HG02943 (cell line): ENCODE results near the gene GFPT2.

Source experiments
- ATAC-seq: cut with Tn5 transposase; IDR thresholded peaks from one replicate; pipeline ENCODE4 v1.9.1; 2021; ENCODE audit warnings: mild to moderate bottlenecking, low read depth, moderate library complexity; ENCODE audit not compliant: unreplicated experiment

GFPT2 gene

DNA sequence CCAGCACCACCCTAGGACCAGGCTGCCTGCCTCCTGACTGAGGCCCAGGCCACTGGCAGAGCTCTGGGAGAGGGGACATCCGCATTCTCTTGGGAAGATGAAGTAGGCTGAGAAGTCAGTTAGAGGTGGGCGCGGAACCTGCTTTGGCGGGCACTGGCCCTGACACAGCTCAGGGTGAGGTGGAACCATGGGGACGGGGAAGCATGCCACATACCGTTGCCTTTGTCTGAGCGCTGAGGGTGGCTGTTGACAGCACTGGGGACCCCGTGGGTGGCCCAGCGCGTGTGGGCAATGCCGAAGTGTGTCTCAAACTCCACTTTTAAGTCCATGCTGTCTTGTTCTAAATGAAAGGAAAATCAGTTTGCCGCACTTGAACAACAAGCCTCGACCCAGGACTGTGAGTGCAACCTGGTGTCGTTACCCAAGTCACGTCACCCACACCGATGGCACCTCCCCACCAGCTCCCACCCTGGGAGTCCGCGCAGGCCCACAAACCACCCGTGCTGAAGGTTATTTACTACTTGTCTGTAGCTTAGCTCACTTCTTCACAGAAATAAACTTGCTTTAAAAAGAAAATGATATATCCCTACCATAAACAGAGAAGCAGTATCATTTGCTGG is 17.4 kb downstream of the GFPT2 start:
- no peak for ATAC-seq

DNA sequence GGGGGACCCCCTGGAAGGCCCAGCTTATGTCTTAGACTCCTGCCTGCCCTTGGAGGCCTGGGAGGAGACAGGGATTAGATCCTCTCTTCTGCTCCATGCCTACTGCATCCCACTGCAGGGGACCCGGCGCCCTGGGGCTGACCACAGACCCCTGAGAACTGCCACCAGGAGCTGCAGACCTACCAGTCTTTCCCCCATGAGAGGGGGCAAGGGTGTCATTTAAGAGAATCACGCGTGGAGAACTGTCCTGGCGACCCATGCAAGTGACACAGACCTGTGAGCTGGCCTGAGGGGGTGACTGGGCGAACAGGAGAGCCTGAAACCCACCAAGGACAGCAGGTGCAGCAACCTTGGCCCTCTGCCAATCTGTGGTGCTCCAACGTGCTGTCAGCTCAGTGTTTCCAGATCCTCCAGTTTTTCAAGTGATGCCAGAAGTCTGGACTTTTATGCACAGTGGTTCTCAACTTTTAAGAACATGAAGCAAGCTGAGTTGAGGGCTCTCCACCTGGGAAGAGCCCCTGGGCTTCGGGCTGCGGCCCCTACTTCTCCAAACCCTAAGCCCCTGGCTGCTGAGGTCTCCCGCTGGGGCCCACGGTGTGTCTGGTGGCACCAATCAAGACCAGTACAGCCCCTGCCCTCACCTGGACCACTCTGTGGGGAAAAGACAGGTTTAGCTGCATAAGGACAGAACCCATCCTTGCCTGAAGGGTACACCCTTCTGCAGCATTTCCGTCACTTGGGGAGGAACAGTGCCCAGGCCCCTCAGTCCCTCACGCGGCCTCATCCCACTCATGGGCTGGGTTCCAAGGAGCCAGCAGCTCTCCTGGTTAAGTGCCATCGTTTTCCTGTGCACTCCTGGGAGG is 18.2 kb downstream of the GFPT2 start:
- no peak for ATAC-seq

DNA sequence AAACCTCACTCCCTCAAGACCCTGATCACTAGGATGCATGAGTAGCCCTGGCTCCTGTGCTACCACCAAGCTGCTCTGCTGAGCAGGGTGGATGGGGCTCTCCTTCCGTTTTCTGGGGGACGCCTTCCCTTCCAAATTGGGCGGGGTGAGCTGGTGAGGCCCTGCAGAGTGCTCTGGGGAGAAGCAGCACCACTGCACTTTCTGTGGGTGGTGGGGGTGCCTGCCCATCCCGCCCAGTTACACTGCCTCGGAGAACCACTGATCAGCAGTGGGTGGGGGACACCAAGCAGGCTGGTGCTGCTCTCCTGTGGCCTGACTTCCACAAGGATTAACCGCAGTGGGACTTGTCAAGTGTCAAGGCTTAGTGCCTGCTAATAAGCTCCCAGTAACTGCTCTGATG is 19.0 kb downstream of the GFPT2 start:
- ATAC-seq, result no peak

DNA sequence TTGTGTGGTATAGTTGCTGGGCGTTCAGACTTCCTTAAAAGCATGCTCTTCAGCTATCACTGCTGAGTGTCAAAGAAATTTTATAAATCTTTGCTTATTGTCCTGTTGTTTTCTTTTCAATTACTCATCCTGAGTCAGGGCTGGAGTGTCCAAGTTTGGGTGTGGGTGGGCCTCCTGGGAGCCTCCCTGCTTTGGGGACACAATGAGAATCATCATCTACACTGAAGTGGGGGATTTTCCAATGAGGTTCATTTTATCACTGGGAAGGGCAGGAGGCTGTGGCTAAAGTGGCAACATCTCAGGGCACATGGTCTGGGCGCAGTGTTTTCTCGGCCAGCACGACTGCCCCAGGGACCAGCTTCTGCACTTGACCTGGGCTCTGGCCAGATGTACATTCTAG is 19.5 kb downstream of the GFPT2 start:
- ATAC-seq, result no peak

GRCh38 chr5:180332861-180333260 is 20.3 kb downstream of the GFPT2 start:
- no peak for ATAC-seq

DNA sequence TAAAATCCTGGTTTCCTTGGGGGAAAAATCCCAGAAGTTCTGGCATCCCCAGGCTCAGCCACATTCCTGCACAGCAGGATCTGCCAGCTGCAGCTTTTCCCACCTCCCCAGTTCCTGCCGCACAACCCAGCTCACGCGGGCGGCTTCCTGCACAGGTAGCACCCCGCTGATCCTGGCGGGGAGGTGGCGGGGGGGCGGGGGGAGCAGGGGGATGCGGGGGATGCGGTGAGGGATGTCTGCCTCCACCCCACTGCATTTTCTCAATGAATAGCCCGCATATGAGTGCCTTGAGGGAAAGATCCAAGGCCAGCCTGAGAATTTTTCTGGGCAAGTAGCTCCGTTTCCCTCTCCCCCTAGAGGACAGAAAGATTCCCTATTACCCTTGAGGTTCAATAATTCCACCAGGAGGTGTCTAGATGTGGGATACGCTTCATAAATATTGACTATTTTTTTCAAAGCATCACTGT is 21.1 kb downstream of the GFPT2 start:
- no peak for ATAC-seq

DNA sequence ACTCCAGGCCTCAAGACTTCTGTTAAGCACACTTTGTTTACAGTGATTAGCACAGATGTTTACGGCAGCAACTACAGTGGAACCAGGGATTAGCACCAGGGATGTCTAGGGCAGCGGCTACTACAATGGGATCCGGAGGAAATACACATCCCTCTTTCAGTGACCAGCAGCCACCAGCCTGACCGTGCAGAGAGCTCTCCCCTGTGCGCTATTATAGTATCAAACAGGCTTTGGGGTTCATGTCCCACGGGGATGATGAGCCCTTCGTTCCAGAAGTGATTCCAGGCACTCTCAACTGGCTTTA is 21.5 kb downstream of the GFPT2 start:
- no peak for ATAC-seq

- no peak for ATAC-seq
Measured at GRCh38 chr5:180330810-180331646, 22.1 kb downstream of the GFPT2 start.

- no peak for ATAC-seq
Measured at GRCh38 chr5:180330270-180330648, 22.9 kb downstream of the GFPT2 start.

GRCh38 chr5:180329606-180330269 is 23.4 kb downstream of the GFPT2 start:
- no peak for ATAC-seq

- no peak for ATAC-seq
Measured at GRCh38 chr5:180329138-180329435, 24.0 kb downstream of the GFPT2 start.

DNA sequence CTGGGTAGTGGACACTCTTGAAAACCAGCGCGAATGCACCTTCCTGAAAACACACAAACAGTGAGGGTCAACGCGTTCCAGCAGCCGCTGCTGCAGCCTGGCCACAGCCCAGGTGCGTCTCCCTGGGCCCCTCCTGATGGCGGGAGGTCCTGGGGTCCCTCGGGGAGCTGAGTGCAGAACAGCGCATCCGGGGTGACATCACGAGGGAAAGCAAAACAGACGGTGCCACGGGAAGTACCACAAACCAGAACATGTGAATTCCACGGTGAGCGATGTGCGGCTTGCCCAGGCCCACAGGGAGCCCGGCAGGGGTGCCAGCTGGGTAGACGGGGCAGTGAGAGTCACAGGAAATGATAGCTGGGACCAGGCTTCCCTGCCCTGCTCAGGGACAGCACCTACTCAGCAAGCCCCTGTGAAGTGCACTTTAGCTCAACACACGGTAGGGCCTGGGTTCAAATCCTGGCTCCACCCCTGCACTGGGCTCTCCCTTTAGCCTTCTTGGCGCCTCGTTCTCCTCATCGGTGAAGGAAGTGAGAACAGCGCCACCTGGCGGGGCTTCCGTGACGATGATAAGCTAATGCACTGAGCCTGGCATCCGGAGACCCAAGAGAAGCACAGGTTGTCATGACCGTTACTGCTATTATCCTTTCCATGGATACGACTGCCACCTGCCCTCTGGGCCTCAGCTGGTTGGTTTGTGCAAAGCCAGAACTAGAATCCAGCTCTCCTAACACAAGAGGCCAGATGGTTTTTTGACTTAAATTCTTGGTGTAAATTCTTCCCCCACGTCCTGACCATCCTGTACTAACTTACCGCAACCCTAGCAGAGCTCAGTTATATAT is 24.6 kb downstream of the GFPT2 start:
- peak; percentile 86 for ATAC-seq

DNA sequence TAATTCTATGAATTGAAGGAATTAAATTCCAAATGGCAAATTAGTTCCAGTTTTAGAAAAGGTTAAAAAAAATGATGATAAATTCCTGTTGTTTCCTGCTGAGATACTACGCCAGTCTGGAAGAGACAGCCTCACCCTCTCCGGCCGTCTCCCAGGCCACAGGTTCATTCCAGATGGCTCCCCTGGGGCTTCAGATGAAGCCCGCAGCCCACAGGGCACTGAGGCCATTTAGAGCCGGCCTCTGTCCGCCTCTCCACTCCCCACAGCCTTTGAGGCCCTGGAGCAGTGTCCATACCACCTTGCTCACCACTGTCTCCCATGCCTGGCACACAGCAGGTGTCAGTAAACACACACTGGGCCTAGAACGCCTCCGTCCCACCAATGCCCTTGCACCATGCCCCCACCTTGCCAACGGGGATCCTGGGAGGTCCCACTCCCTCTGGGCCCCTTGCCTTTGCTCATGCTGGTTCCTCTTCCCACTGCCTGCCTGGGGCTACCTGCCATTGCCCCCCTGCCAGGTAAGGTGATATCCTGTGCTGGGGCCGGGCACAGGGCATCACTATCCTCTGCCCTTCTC is 26.1 kb downstream of the GFPT2 start:
- ATAC-seq, result no peak

GRCh38 chr5:180324601-180324950 is 28.6 kb downstream of the GFPT2 start:
- no peak for ATAC-seq

- ATAC-seq, result no peak
Measured at GRCh38 chr5:180323941-180324600, 29.1 kb downstream of the GFPT2 start.

GRCh38 chr5:180323160-180323559 is 30.0 kb downstream of the GFPT2 start:
- ATAC-seq, result no peak

- no peak for ATAC-seq
Measured at GRCh38 chr5:180318456-180319089, 34.6 kb downstream of the GFPT2 start.

GRCh38 chr5:180316586-180316985 is 36.5 kb downstream of the GFPT2 start:
- ATAC-seq, result no peak

GRCh38 chr5:180315762-180316212 is 37.3 kb downstream of the GFPT2 start:
- no peak for ATAC-seq
